ENCODE measurements around the gene ARL5C.

GRCh38 chr17:39175695-39176093, 9.7 kb upstream of the ARL5C start:
- TF ChIP-seq CTCF (IDR thresholded peaks at IDR 0.05; ENCODE audit: insufficient read depth, low read length, poor library complexity, severe bottlenecking) (no peak), EZH2phosphoT487 (conservative IDR thresholded peaks at IDR 0.05; ENCODE audit: low read length) (no peak)

Data from SU-DHL-6 (cell line).